CD4-positive, alpha-beta T cell treated with Interleukin-15 for 4 hours (primary cell): ENCODE data around the gene SFXN5.

Experiments used
- DNase-seq: peaks from one replicate; pipeline ENCODE4 v3.0.0-alpha.2; 2020; ENCODE audit warnings: low spot score

The SFXN5 gene

GRCh38 chr2:72994282-72994990 lies 77.1 kb downstream of the SFXN5 start:
- DNase-seq: no peak

- no peak for DNase-seq
Measured at GRCh38 chr2:72993933-72994280, 77.6 kb downstream of the SFXN5 start.

GRCh38 chr2:72993147-72993932 lies 78.2 kb downstream of the SFXN5 start:
- peak; percentile 49 for DNase-seq

GRCh38 chr2:72992734-72993102 lies 78.8 kb downstream of the SFXN5 start:
- DNase-seq: no peak

- no peak for DNase-seq
Measured at GRCh38 chr2:72991980-72992733, 79.4 kb downstream of the SFXN5 start.

- no peak for DNase-seq
Measured at GRCh38 chr2:72991439-72991725, 80.1 kb downstream of the SFXN5 start.

- DNase-seq: no peak
Measured at GRCh38 chr2:72990695-72991438, 80.6 kb downstream of the SFXN5 start.

- no peak for DNase-seq
Measured at GRCh38 chr2:72989770-72990556, 81.5 kb downstream of the SFXN5 start.

- DNase-seq: no peak
Measured at GRCh38 chr2:72988726-72989273, 82.7 kb downstream of the SFXN5 start.

- no peak for DNase-seq
Measured at GRCh38 chr2:72988041-72988440, 83.5 kb downstream of the SFXN5 start.

GRCh38 chr2:72985891-72986683 lies 85.4 kb downstream of the SFXN5 start:
- DNase-seq: no peak

GRCh38 chr2:72985136-72985535 lies 86.4 kb downstream of the SFXN5 start:
- no peak for DNase-seq

GRCh38 chr2:72984172-72984671 lies 87.3 kb downstream of the SFXN5 start:
- no peak for DNase-seq

GRCh38 chr2:72983500-72984161 lies 87.9 kb downstream of the SFXN5 start:
- no peak for DNase-seq

- no peak for DNase-seq
Measured at GRCh38 chr2:72982781-72983499, 88.6 kb downstream of the SFXN5 start.

GRCh38 chr2:72982219-72982618 lies 89.3 kb downstream of the SFXN5 start:
- DNase-seq: no peak

- no peak for DNase-seq
Measured at GRCh38 chr2:72981536-72981935, 90.0 kb downstream of the SFXN5 start.

- DNase-seq: no peak
Measured at GRCh38 chr2:72980535-72981217, 90.8 kb downstream of the SFXN5 start.

- no peak for DNase-seq
Measured at GRCh38 chr2:72979896-72980295, 91.6 kb downstream of the SFXN5 start.
